ENCODE measurements around the gene SYNDIG1L.

GRCh38 chr14:74456684-74457564 lies 30.9 kb upstream of the SYNDIG1L start:
- TF ChIP-seq CTCF (IDR thresholded peaks at IDR 0.05; ENCODE audit: insufficient read depth, low read length): no peak
- TF ChIP-seq POLR2AphosphoS5 (IDR thresholded peaks at IDR 0.05; ENCODE audit: low read depth): no peak
- TF ChIP-seq SPI1 (IDR thresholded peaks at IDR 0.05; ENCODE audit: borderline replicate concordance, low read depth): no peak
- no peak for TF ChIP-seq REST (IDR thresholded peaks at IDR 0.05; ENCODE audit: insufficient replicate concordance, low read depth)

Measured in HL-60 (cell line).